Lung (tissue), 12 donors: ENCODE data around the gene COPB2. TPM values are rescaled to one million over a fixed set of nuclear protein-coding genes. Genes with fewer than 3 reads are reported as not detected.

Experiments
- ATAC-seq: fragments of 200-7000 bp; cut with Tn5 transposase; one replicate; pipeline ENCODE4 v1.9.1; 2020; ENCODE audit warnings: moderate number of reproducible peaks; ENCODE audit not compliant: insufficient read depth, low FRiP score
- DNase-seq, 3 donors: peaks; one replicate each; pipeline ENCODE4 v3.0.0-alpha.2; 2013 to 2017
- H3K27ac ChIP-seq, 2 donors: one replicate each; pipeline ENCODE4 v1.5.1; 2013; ENCODE audit warnings: mild to moderate bottlenecking in 2 of 2, moderate library complexity in 2 of 2, control low read depth in 1 of 2, inconsistent platforms in 1 of 2, low read depth in 1 of 2, low read length in 1 of 2
- H3K27me3 ChIP-seq, 3 donors: one replicate each; pipeline ENCODE4 v1.5.1; 2013; ENCODE audit warnings: low read length in 2 of 3; ENCODE audit not compliant: control insufficient read depth in 3 of 3, insufficient read depth in 3 of 3
- H3K36me3 ChIP-seq, 4 donors: one replicate each; pipeline ENCODE4 v1.5.1; 2013; ENCODE audit warnings: low read length in 4 of 4, mild to moderate bottlenecking in 1 of 4, moderate library complexity in 1 of 4; ENCODE audit not compliant: control insufficient read depth in 4 of 4, insufficient read depth in 4 of 4
- H3K4me1 ChIP-seq, 5 donors: one replicate each; pipeline ENCODE4 v1.5.1; 2013; ENCODE audit warnings: low read length in 5 of 5, mild to moderate bottlenecking in 2 of 5, moderate library complexity in 1 of 5; ENCODE audit not compliant: control insufficient read depth in 5 of 5, insufficient read depth in 5 of 5
- H3K4me3 ChIP-seq: one replicate; pipeline ENCODE4 v1.5.1; 2013; ENCODE audit warnings: mild to moderate bottlenecking, control low read depth, moderate library complexity
- H3K9ac ChIP-seq, 2 donors: one replicate each; pipeline ENCODE4 v1.5.1; 2013; ENCODE audit warnings: low read length in 2 of 2, control low read depth in 1 of 2; ENCODE audit not compliant: insufficient read depth in 1 of 2
- H3K9me3 ChIP-seq, 4 donors: one replicate each; pipeline ENCODE4 v1.5.1; 2013; ENCODE audit warnings: low read length in 3 of 4, mild to moderate bottlenecking in 1 of 4, moderate library complexity in 1 of 4; ENCODE audit not compliant: control insufficient read depth in 4 of 4, insufficient read depth in 3 of 4
- CTCF ChIP-seq: IDR thresholded peaks from 2 replicates; pipeline ENCODE4 v1.5.1; 2012; ENCODE audit warnings: mild to moderate bottlenecking; ENCODE audit errors: control extremely low read depth, extremely low read depth
- WGBS, 2 donors: extraction: QIAGEN DNeasy Blood & Tissue Kit; methylation state at CpG; one replicate each; pipeline ENCODE4 v1.1.7; 2013; 5-methylcytosine and 5-hydroxymethylcytosine counted together
- polyA plus RNA-seq, 2 donors: library from polyadenylated mRNA; stranded (reverse); fragments of 200-250 nt; gene quantifications; one replicate each; pipeline ENCODE4 v1.2.1, GENCODE V29; 2013
- total RNA-seq, 2 donors: library from RNA; depleted of rRNA in 1 of 2; stranded (reverse); fragments of >200 nt in 1 of 2; gene quantifications; one replicate each; pipeline ENCODE4 v1.2.1, GENCODE V29; 2014 to 2021
- donor health status: control.
- donor health status: control.
- donor health status: Bipolar disorder and iron deficiency.
- donor health status: healthy.
- donor health status: DM: yes; HTN: yes; CAD: no.

The COPB2 gene
- total and polyA plus RNA-seq, 4 donors, result 36.9 to 136 (median 103) TPM

- DNase-seq (peak in 2 of 3 donors; percentile 15 to 41), ATAC-seq (no peak)
- Histone ChIP-seq H3K36me3 (no peaks in the 10 kb centered on the region), H3K27ac (no peak overlapping the region), H3K27me3 (no peaks in the 10 kb centered on the region), H3K9me3 (no peaks in the 10 kb centered on the region), H3K4me3 (no peak overlapping the region), H3K4me1 (peaks cover 0 to 16% (median 3%) of the 10 kb centered on the region in 5 donors), H3K9ac (no peak overlapping the region)
- 100% methylated on average over 1 of the region's 1 CpG for WGBS, 2 donors
- no peak for TF ChIP-seq CTCF
These were observed 43.6 kb upstream of the COPB2 start for GRCh38 chr3:139433089-139433488.

GRCh38 chr3:139430493-139430892 lies 41.0 kb upstream of the COPB2 start:
- H3K4me3 ChIP-seq, result no peak overlapping the region
- TF ChIP-seq CTCF, result no peak
- no peak for ATAC-seq

GRCh38 chr3:139427283-139428060 lies 38.0 kb upstream of the COPB2 start:
- DNase-seq (peak in 2 of 3 donors; percentile 90), ATAC-seq (peak; percentile 79)
- no peaks in the 10 kb centered on the region for H3K27me3 ChIP-seq
- H3K36me3 ChIP-seq, result peaks cover 0 to 3% (median under 1%) of the 10 kb centered on the region in 4 donors
- no peak overlapping the region for H3K9ac ChIP-seq
- TF ChIP-seq CTCF, result peak; percentile 66
- H3K9me3 ChIP-seq, result no peaks in the 10 kb centered on the region
- H3K4me3 ChIP-seq, result no peak overlapping the region
- no peak overlapping the region for H3K27ac ChIP-seq
- WGBS, 2 donors, result 55 to 59% methylated on average over 7 of the region's 7 CpGs
- no peaks in the 10 kb centered on the region for H3K4me1 ChIP-seq

More at GRCh38 chr3:139430493-139430892, 41.0 kb upstream of the COPB2 start:
- DNase-seq, result no peak
- Histone ChIP-seq H3K27ac (no peak overlapping the region), H3K9me3 (no peaks in the 10 kb centered on the region), H3K36me3 (no peaks in the 10 kb centered on the region), H3K9ac (no peak overlapping the region), H3K4me1 (peaks cover 0 to 12% (median 3%) of the 10 kb centered on the region in 5 donors), H3K27me3 (no peaks in the 10 kb centered on the region)
